NOMO-1 (cell line): Measurements from ENCODE around the gene S100P.

Experiments used
- DNase-seq, 2 experiments: peaks; one replicate each; lab custom pipeline; 2025; ENCODE audit not compliant: unreplicated experiment in 2 of 2; lab: John Stamatoyannopoulos, UW

The S100P gene

GRCh38 chr4:6695660-6696610 is 2.3 kb downstream of the S100P start:
- DNase-seq = peak in 1 of 2 experiments; percentile 25

- DNase-seq = no peak
Measured at GRCh38 chr4:6696611-6697010, 2.9 kb downstream of the S100P start.

- DNase-seq = no peak
Measured at GRCh38 chr4:6697131-6697530, 3.5 kb downstream of the S100P start.

GRCh38 chr4:6699388-6699787 is 5.7 kb downstream of the S100P start:
- no peak for DNase-seq

GRCh38 chr4:6699903-6700302 is 6.2 kb downstream of the S100P start:
- DNase-seq = no peak

GRCh38 chr4:6701371-6701770 is 7.7 kb downstream of the S100P start:
- no peak for DNase-seq

- DNase-seq = no peak
Measured at GRCh38 chr4:6702761-6703160, 9.1 kb downstream of the S100P start.

GRCh38 chr4:6703786-6704185 is 10.1 kb downstream of the S100P start:
- DNase-seq = no peak

GRCh38 chr4:6705646-6706045 is 12.0 kb downstream of the S100P start:
- no peak for DNase-seq

- no peak for DNase-seq
Measured at GRCh38 chr4:6706173-6706572, 12.5 kb downstream of the S100P start.

- peak; percentile 95 to 99 for DNase-seq
Measured at GRCh38 chr4:6709230-6710114, 15.8 kb downstream of the S100P start, which contains the start of gene MRFAP1L1. TSS of gene MRFAP1L1 (minus strand) at chr4:6709865. CDS start at chr4:6709629, 236 bp downstream.

- no peak for DNase-seq
Measured at GRCh38 chr4:6710282-6710681, 16.6 kb downstream of the S100P start.

- peak in 1 of 2 experiments; percentile 22 for DNase-seq
Measured at GRCh38 chr4:6710996-6711395, 17.3 kb downstream of the S100P start.

GRCh38 chr4:6714954-6715353 is 21.3 kb downstream of the S100P start:
- no peak for DNase-seq

- no peak for DNase-seq
Measured at GRCh38 chr4:6715704-6716017, 22.0 kb downstream of the S100P start.

GRCh38 chr4:6716018-6716911 is 22.6 kb downstream of the S100P start, which contains the start of gene BLOC1S4:
TSS of gene BLOC1S4 (plus strand) at chr4:6716174. CDS start at chr4:6716210, 36 bp downstream.
- peak; percentile 85 to 94 for DNase-seq

GRCh38 chr4:6716958-6717655 is 23.4 kb downstream of the S100P start:
- no peak for DNase-seq

GRCh38 chr4:6718932-6719610 is 25.4 kb downstream of the S100P start:
- DNase-seq = no peak

GRCh38 chr4:6719611-6720179 is 26.0 kb downstream of the S100P start:
- DNase-seq = no peak
